Duodenal mucosa (tissue), 2 donors: ENCODE results near the gene PRUNE2.

ENCODE experiments used
- H3K27ac ChIP-seq: one replicate; pipeline ENCODE4 v1.7.0; 2013; ENCODE audit warnings: low read depth, low read length
- H3K27me3 ChIP-seq, 2 donors: one replicate each; pipeline ENCODE4 v1.7.0; 2013; ENCODE audit warnings: low read length in 2 of 2, control low read depth in 1 of 2; ENCODE audit not compliant: insufficient read depth in 2 of 2, control insufficient read depth in 1 of 2
- H3K36me3 ChIP-seq, 2 donors: one replicate each; pipeline ENCODE4 v1.7.0; 2013; ENCODE audit warnings: low read length in 2 of 2, control low read depth in 1 of 2; ENCODE audit not compliant: insufficient read depth in 2 of 2, control insufficient read depth in 1 of 2
- H3K4me1 ChIP-seq, 2 donors: one replicate each; pipeline ENCODE4 v1.7.0; 2013; ENCODE audit warnings: low read length in 2 of 2, control low read depth in 1 of 2; ENCODE audit not compliant: insufficient read depth in 2 of 2, control insufficient read depth in 1 of 2
- H3K4me3 ChIP-seq, 2 donors: one replicate each; pipeline ENCODE4 v1.7.0; 2013; ENCODE audit warnings: low read length in 2 of 2, low read depth in 1 of 2
- H3K9ac ChIP-seq, 2 donors: one replicate each; pipeline ENCODE4 v1.7.0; 2013; ENCODE audit warnings: low read length in 2 of 2, low read depth in 1 of 2
- H3K9me3 ChIP-seq, 2 donors: one replicate each; pipeline ENCODE4 v1.7.0; 2013; ENCODE audit warnings: low read length in 2 of 2, control low read depth in 1 of 2; ENCODE audit not compliant: control insufficient read depth in 1 of 2

PRUNE2 gene

GRCh38 chr9:76845254-76845653 lies 60.7 kb downstream of the PRUNE2 start:
- Histone ChIP-seq H3K9ac (no peak overlapping the region), H3K4me3 (no peak overlapping the region), H3K4me1 (no peaks in the 10 kb centered on the region), H3K27me3 (no peaks in the 10 kb centered on the region), H3K9me3 (no peaks in the 10 kb centered on the region), H3K36me3 (no peaks in the 10 kb centered on the region), H3K27ac (no peak overlapping the region)

- Histone ChIP-seq H3K4me3 (no peak overlapping the region), H3K27me3 (no peaks in the 10 kb centered on the region), H3K36me3 (no peaks in the 10 kb centered on the region), H3K9ac (no peak overlapping the region), H3K9me3 (no peaks in the 10 kb centered on the region), H3K4me1 (no peaks in the 10 kb centered on the region), H3K27ac (no peak overlapping the region)
Measured at GRCh38 chr9:76835571-76836283, 70.2 kb downstream of the PRUNE2 start.

- H3K27ac ChIP-seq, result no peak overlapping the region
- no peaks in the 10 kb centered on the region for H3K4me1 ChIP-seq
Measured at GRCh38 chr9:76828447-76828846, 77.5 kb downstream of the PRUNE2 start.

GRCh38 chr9:76827296-76828080 lies 78.4 kb downstream of the PRUNE2 start:
- Histone ChIP-seq H3K4me3 (no peak overlapping the region), H3K27ac (no peak overlapping the region), H3K9ac (no peak overlapping the region), H3K27me3 (no peaks in the 10 kb centered on the region), H3K9me3 (no peaks in the 10 kb centered on the region), H3K36me3 (no peaks in the 10 kb centered on the region), H3K4me1 (no peaks in the 10 kb centered on the region)

More at GRCh38 chr9:76828447-76828846, 77.5 kb downstream of the PRUNE2 start:
- H3K36me3 ChIP-seq, result no peaks in the 10 kb centered on the region
- H3K9ac ChIP-seq, result no peak overlapping the region
- H3K27me3 ChIP-seq, result no peaks in the 10 kb centered on the region
- H3K9me3 ChIP-seq, result no peaks in the 10 kb centered on the region
- H3K4me3 ChIP-seq, result no peak overlapping the region

- Histone ChIP-seq H3K4me1 (peaks cover 0 to 10% of the 10 kb centered on the region in 2 donors), H3K27ac (no peak overlapping the region), H3K9me3 (no peaks in the 10 kb centered on the region), H3K36me3 (no peaks in the 10 kb centered on the region), H3K9ac (no peak overlapping the region), H3K4me3 (no peak overlapping the region), H3K27me3 (no peaks in the 10 kb centered on the region)
Measured at GRCh38 chr9:76820431-76820830, 85.5 kb downstream of the PRUNE2 start.

GRCh38 chr9:76818271-76818670 lies 87.6 kb downstream of the PRUNE2 start:
- Histone ChIP-seq H3K9ac (no peak overlapping the region), H3K4me3 (no peak overlapping the region), H3K27ac (no peak overlapping the region), H3K27me3 (no peaks in the 10 kb centered on the region), H3K4me1 (peaks cover 0 to 10% of the 10 kb centered on the region in 2 donors), H3K9me3 (no peaks in the 10 kb centered on the region), H3K36me3 (no peaks in the 10 kb centered on the region)

- Histone ChIP-seq H3K4me1 (peaks cover 0 to 10% of the 10 kb centered on the region in 2 donors), H3K36me3 (no peaks in the 10 kb centered on the region), H3K27ac (no peak overlapping the region)
Measured at GRCh38 chr9:76817489-76817888, 88.4 kb downstream of the PRUNE2 start.

GRCh38 chr9:76812591-76812990 lies 93.3 kb downstream of the PRUNE2 start:
- no peak overlapping the region for H3K27ac ChIP-seq
- H3K4me3 ChIP-seq, result no peak overlapping the region
- no peak overlapping the region for H3K9ac ChIP-seq
- no peaks in the 10 kb centered on the region for H3K36me3 ChIP-seq
- H3K27me3 ChIP-seq, result peaks cover 0 to 3% of the 10 kb centered on the region in 2 donors
- H3K9me3 ChIP-seq, result no peaks in the 10 kb centered on the region
- H3K4me1 ChIP-seq, result peaks cover 0 to 4% of the 10 kb centered on the region in 2 donors

More at GRCh38 chr9:76817489-76817888, 88.4 kb downstream of the PRUNE2 start:
- Histone ChIP-seq H3K9me3 (no peaks in the 10 kb centered on the region), H3K4me3 (no peak overlapping the region), H3K9ac (no peak overlapping the region), H3K27me3 (no peaks in the 10 kb centered on the region)

- no peak overlapping the region for H3K27ac ChIP-seq
Measured at GRCh38 chr9:76810377-76810957, 95.4 kb downstream of the PRUNE2 start.

GRCh38 chr9:76808636-76809035 lies 97.3 kb downstream of the PRUNE2 start:
- no peaks in the 10 kb centered on the region for H3K4me1 ChIP-seq
- no peaks in the 10 kb centered on the region for H3K9me3 ChIP-seq
- H3K4me3 ChIP-seq, result no peak overlapping the region
- H3K36me3 ChIP-seq, result no peaks in the 10 kb centered on the region
- H3K9ac ChIP-seq, result no peak overlapping the region
- H3K27ac ChIP-seq, result no peak overlapping the region
- peaks cover 0 to 3% of the 10 kb centered on the region in 2 donors for H3K27me3 ChIP-seq

More at GRCh38 chr9:76810377-76810957, 95.4 kb downstream of the PRUNE2 start:
- H3K36me3 ChIP-seq, result no peaks in the 10 kb centered on the region
- H3K9me3 ChIP-seq, result no peaks in the 10 kb centered on the region
- no peaks in the 10 kb centered on the region for H3K4me1 ChIP-seq
- H3K9ac ChIP-seq, result no peak overlapping the region
- peaks cover 0 to 3% of the 10 kb centered on the region in 2 donors for H3K27me3 ChIP-seq
- H3K4me3 ChIP-seq, result no peak overlapping the region
